ENCODE results near the gene IMMP2L. TPM values are rescaled to one million over a fixed set of nuclear protein-coding genes. Genes with fewer than 3 reads are reported as not detected.

The IMMP2L gene
- total and polyA plus RNA-seq, 2 donors (not counting 3 experiments of a cell fraction or from before 2014, with no cell fraction given): 9.9 to 11.8 TPM

GRCh38 chr7:110973196-110973990, 588.9 kb downstream of the IMMP2L start:
- no peak overlapping the region for H3K4me3 ChIP-seq (replicated peaks in 1 of 3; ENCODE audit: insufficient read depth in 1 of 3, low read depth in 1 of 3, low read length in 3 of 3)
- H3K27ac ChIP-seq (ENCODE audit: insufficient read depth, low read depth, low read length): no peak overlapping the region

DNA sequence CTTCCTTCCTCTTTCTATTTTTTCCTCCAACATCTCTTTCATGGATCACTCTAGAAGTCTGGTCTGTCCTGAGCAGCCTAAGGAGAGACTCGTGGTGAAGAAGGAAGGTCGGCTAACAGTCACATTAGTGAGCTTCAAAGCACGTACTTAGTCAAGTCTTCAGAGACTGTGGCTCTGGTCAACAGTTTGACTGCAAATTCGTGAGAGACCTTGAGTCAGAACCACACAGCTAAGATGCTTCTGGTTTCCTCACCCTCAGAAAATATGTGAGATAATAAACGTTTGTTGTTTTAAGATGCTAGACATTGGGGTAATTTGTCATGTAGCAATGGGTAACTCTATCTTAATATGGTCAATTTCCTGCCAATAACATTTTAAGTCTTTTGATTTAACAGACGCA, 597.5 kb downstream of the IMMP2L start:
- Histone ChIP-seq H3K4me2 (ENCODE audit: insufficient read depth, low read length) (no peak overlapping the region), H3K79me2 (ENCODE audit: control insufficient read depth, insufficient read depth, low read length) (no peaks in the 10 kb centered on the region), H3K9me3 (replicated peaks; ENCODE audit: control insufficient read depth, insufficient read depth, low read length) (no peaks in the 10 kb centered on the region), H3K4me1 (ENCODE audit: control insufficient read depth, extremely low read depth, insufficient read depth, low read length) (no peaks in the 10 kb centered on the region), H3K4me3 (replicated peaks in 1 of 3; ENCODE audit: insufficient read depth in 1 of 3, low read depth in 1 of 3, low read length in 3 of 3) (no peak overlapping the region), H4K20me1 (replicated peaks; ENCODE audit: control insufficient read depth, extremely low read depth, insufficient read depth, low read length) (no peaks in the 10 kb centered on the region), H3K27me3 (ENCODE audit: control insufficient read depth in 2 of 2, insufficient read depth in 2 of 2, low read length in 2 of 2) (no peaks in the 10 kb centered on the region), H2AFZ (ENCODE audit: low read depth, low read length) (no peak overlapping the region), H3K9ac (replicated peaks; ENCODE audit: extremely low read depth, insufficient read depth, low read length) (no peak overlapping the region), H3K36me3 (ENCODE audit: control insufficient read depth in 2 of 2, extremely low read depth in 1 of 2, insufficient read depth in 2 of 2, low read length in 2 of 2) (no peaks in the 10 kb centered on the region), H3K27ac (ENCODE audit: insufficient read depth, low read depth, low read length) (no peak overlapping the region), H3K9me1 (replicated peaks; ENCODE audit: control insufficient read depth, extremely low read depth, insufficient read depth, low read length) (no peaks in the 10 kb centered on the region)
- CTCF ChIA-PET: no interaction called here
- intact Hi-C loops (cut with micrococcal nuclease): no loop called here
- BruUV-seq (replicated peaks): no TSS peak
- dilution Hi-C loops (cut with MboI; ENCODE audit: extremely low pct_ligation_motif_present, low sequenced_read_pairs): no loop called here
- DNase-seq (ENCODE audit: low read depth, low spot score): no peak
- TF ChIP-seq, protein P1, sequence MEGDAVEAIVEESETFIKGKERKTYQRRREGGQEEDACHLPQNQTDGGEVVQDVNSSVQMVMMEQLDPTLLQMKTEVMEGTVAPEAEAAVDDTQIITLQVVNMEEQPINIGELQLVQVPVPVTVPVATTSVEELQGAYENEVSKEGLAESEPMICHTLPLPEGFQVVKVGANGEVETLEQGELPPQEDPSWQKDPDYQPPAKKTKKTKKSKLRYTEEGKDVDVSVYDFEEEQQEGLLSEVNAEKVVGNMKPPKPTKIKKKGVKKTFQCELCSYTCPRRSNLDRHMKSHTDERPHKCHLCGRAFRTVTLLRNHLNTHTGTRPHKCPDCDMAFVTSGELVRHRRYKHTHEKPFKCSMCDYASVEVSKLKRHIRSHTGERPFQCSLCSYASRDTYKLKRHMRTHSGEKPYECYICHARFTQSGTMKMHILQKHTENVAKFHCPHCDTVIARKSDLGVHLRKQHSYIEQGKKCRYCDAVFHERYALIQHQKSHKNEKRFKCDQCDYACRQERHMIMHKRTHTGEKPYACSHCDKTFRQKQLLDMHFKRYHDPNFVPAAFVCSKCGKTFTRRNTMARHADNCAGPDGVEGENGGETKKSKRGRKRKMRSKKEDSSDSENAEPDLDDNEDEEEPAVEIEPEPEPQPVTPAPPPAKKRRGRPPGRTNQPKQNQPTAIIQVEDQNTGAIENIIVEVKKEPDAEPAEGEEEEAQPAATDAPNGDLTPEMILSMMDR (IDR thresholded peaks at IDR 0.05; ENCODE audit: extremely low read depth in 1 of 2, insufficient read depth in 1 of 2, low read depth in 1 of 2, low read length in 2 of 2): no peak
- no peak for TF ChIP-seq MYC (IDR thresholded peaks at IDR 0.05; ENCODE audit: low read depth, low read length)
- TF ChIP-seq, protein P2, sequence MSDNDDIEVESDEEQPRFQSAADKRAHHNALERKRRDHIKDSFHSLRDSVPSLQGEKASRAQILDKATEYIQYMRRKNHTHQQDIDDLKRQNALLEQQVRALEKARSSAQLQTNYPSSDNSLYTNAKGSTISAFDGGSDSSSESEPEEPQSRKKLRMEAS (IDR thresholded peaks at IDR 0.05; ENCODE audit: insufficient read depth, insufficient read length): no peak
- no peak for TF ChIP-seq GATA2 (IDR thresholded peaks at IDR 0.05; ENCODE audit: insufficient read depth, insufficient read length, low read depth, low read length)
- TF ChIP-seq JUN (IDR thresholded peaks at IDR 0.05; ENCODE audit: borderline replicate concordance, insufficient read depth, insufficient read length, low read depth): no peak
- no peak for TF ChIP-seq EZH2 (IDR thresholded peaks at IDR 0.05; ENCODE audit: borderline replicate concordance, low read depth, low read length, severe bottlenecking)
- no peak for TF ChIP-seq POLR2A (IDR thresholded peaks at IDR 0.05; ENCODE audit: low read depth, low read length)
- TF ChIP-seq POLR2AphosphoS5 (IDR thresholded peaks at IDR 0.05; ENCODE audit: insufficient read depth, low read depth, low read length): no peak
- TF ChIP-seq FOS (IDR thresholded peaks at IDR 0.05; ENCODE audit: borderline replicate concordance, insufficient read depth, low read length): no peak
- no peak for FAIRE-seq
- POLR2A ChIA-PET: no interaction called here

More at GRCh38 chr7:110973196-110973990, 588.9 kb downstream of the IMMP2L start:
- H3K27me3 ChIP-seq (ENCODE audit: control insufficient read depth in 2 of 2, insufficient read depth in 2 of 2, low read length in 2 of 2): no peaks in the 10 kb centered on the region
- H4K20me1 ChIP-seq (replicated peaks; ENCODE audit: control insufficient read depth, extremely low read depth, insufficient read depth, low read length): no peaks in the 10 kb centered on the region
- H2AFZ ChIP-seq (ENCODE audit: low read depth, low read length): no peak overlapping the region
- peaks cover 4% of the 10 kb centered on the region for H3K4me1 ChIP-seq (ENCODE audit: control insufficient read depth, extremely low read depth, insufficient read depth, low read length)
- no peak overlapping the region for H3K4me2 ChIP-seq (ENCODE audit: insufficient read depth, low read length)
- H3K79me2 ChIP-seq (ENCODE audit: control insufficient read depth, insufficient read depth, low read length): no peaks in the 10 kb centered on the region
- BruUV-seq (replicated peaks): no TSS peak
- dilution Hi-C loops (cut with MboI; ENCODE audit: extremely low pct_ligation_motif_present, low sequenced_read_pairs): no loop called here
- H3K9me3 ChIP-seq (replicated peaks; ENCODE audit: control insufficient read depth, insufficient read depth, low read length): no peaks in the 10 kb centered on the region
- POLR2A ChIA-PET: no interaction called here
- DNase-seq (ENCODE audit: low read depth, low spot score) (no peak), FAIRE-seq (no peak)
- CTCF ChIA-PET: no interaction called here
- H3K9me1 ChIP-seq (replicated peaks; ENCODE audit: control insufficient read depth, extremely low read depth, insufficient read depth, low read length): no peaks in the 10 kb centered on the region
- no peak for TF ChIP-seq GATA2 (IDR thresholded peaks at IDR 0.05; ENCODE audit: insufficient read depth, insufficient read length, low read depth, low read length)
- TF ChIP-seq MYC (IDR thresholded peaks at IDR 0.05; ENCODE audit: low read depth, low read length): no peak
- TF ChIP-seq JUN (IDR thresholded peaks at IDR 0.05; ENCODE audit: borderline replicate concordance, insufficient read depth, insufficient read length, low read depth): no peak
- intact Hi-C loops (cut with micrococcal nuclease): no loop called here
- no peak overlapping the region for H3K9ac ChIP-seq (replicated peaks; ENCODE audit: extremely low read depth, insufficient read depth, low read length)
- H3K36me3 ChIP-seq (ENCODE audit: control insufficient read depth in 2 of 2, extremely low read depth in 1 of 2, insufficient read depth in 2 of 2, low read length in 2 of 2): no peaks in the 10 kb centered on the region
